K562 (cell line): Measurements from ENCODE around the gene SERPIND1. TPM values are rescaled to one million over a fixed set of nuclear protein-coding genes. Genes with fewer than 3 reads are reported as not detected.

Source experiments
- CBX1 ChIP-seq: sonication (generic); IDR thresholded peaks from 2 replicates; pipeline ENCODE4 v1.6.1; 2016; ENCODE audit warnings: antibody characterized with exemption, low read depth, mild to moderate bottlenecking
- E2F4 ChIP-seq: sonication (generic); formaldehyde crosslinking; IDR thresholded peaks from 2 replicates; pipeline ENCODE4 v1.8.0; 2022; ENCODE audit warnings: mild to moderate bottlenecking, low read depth, missing genetic modification reagents
- FOXA3 ChIP-seq, 2 experiments: fragments of 450-650 bp in 1 of 2; sonication (generic) in 1 of 2; formaldehyde crosslinking; IDR thresholded peaks in 1 of 2; conservative IDR thresholded peaks in 1 of 2; 2 replicates each; pipeline versions ENCODE4 v1.4.0 to v1.8.0; 2020 to 2022; ENCODE audit warnings: mild to moderate bottlenecking in 2 of 2, missing genetic modification reagents in 1 of 2
- FOXJ2 ChIP-seq: fragments of 200-800 bp; sonication (Bioruptor generic); IDR thresholded peaks from 2 replicates; pipeline ENCODE4 v1.6.1; 2016; ENCODE audit warnings: missing genetic modification characterization, missing compliant biosample characterization
- FOXJ3 ChIP-seq: sonication (generic); formaldehyde crosslinking; IDR thresholded peaks from 2 replicates; pipeline ENCODE4 v1.4.0; 2020; ENCODE audit warnings: mild to moderate bottlenecking, missing genetic modification reagents
- GATAD2A ChIP-seq: fragments of 450-650 bp; IDR thresholded peaks from 2 replicates; pipeline ENCODE4 v1.6.1; 2017
- HBP1 ChIP-seq: fragments of 450-650 bp; formaldehyde crosslinking; IDR thresholded peaks from 2 replicates; pipeline ENCODE4 v1.4.0; 2022; ENCODE audit warnings: missing genetic modification characterization
- HDAC2 ChIP-seq: fragments of 450-650 bp; IDR thresholded peaks from 2 replicates; pipeline ENCODE4 v1.6.1; 2016; ENCODE audit warnings: mild to moderate bottlenecking
- ILK ChIP-seq: fragments of 450-650 bp; IDR thresholded peaks from 2 replicates; pipeline ENCODE4 v1.6.1; 2016; ENCODE audit warnings: missing genetic modification characterization, low read depth, mild to moderate bottlenecking, missing compliant biosample characterization, moderate library complexity, borderline replicate concordance
- JUN ChIP-seq, 2 experiments: sonication (generic) in 1 of 2; formaldehyde crosslinking in 1 of 2; IDR thresholded peaks; 2 replicates each; pipeline versions ENCODE4 v1.6.1 to v1.8.0; 2012 to 2022; ENCODE audit warnings: borderline replicate concordance in 2 of 2, mild to moderate bottlenecking in 2 of 2, improper control_type of control experiment in 1 of 2, low read depth in 1 of 2, low read length in 1 of 2, missing genetic modification reagents in 1 of 2
- MLLT1 ChIP-seq, 2 experiments: fragments of 450-650 bp; IDR thresholded peaks; 2 replicates each; pipeline ENCODE4 v1.6.1; 2016
- SLC30A9 ChIP-seq: fragments of 250-450 bp; sonication (Bioruptor Pico); IDR thresholded peaks from 2 replicates; pipeline ENCODE4 v1.8.0; 2022; ENCODE audit warnings: mild to moderate bottlenecking, moderate library complexity
- U2AF1 ChIP-seq: fragments of 200-400 bp; formaldehyde crosslinking; optimal IDR thresholded peaks from 2 replicates; pipeline ENCODE3; 2017; ENCODE audit warnings: mild to moderate bottlenecking, low read depth, low read length, moderate library complexity
- USF1 ChIP-seq: sonication (generic); formaldehyde crosslinking; IDR thresholded peaks from 2 replicates; pipeline ENCODE4 v1.9.0; 2022; ENCODE audit warnings: mild to moderate bottlenecking, missing genetic modification reagents
- YBX1 ChIP-seq: fragments of 450-650 bp; IDR thresholded peaks from 2 replicates; pipeline ENCODE4 v1.7.1; 2016; ENCODE audit warnings: mild to moderate bottlenecking
- ZBTB33 ChIP-seq: sonication (generic); formaldehyde crosslinking; IDR thresholded peaks from 2 replicates; pipeline ENCODE4 v1.8.1; 2023; ENCODE audit warnings: mild to moderate bottlenecking, missing genetic modification reagents
- ZNF143 ChIP-seq: sonication (generic); formaldehyde crosslinking; IDR thresholded peaks from 2 replicates; pipeline ENCODE4 v1.9.0; 2022; ENCODE audit warnings: mild to moderate bottlenecking, missing genetic modification reagents
- ZNF282 ChIP-seq: sonication (generic); formaldehyde crosslinking; IDR thresholded peaks from 2 replicates; pipeline ENCODE4 v1.8.1; 2023; ENCODE audit warnings: missing genetic modification reagents
- ZNF41 ChIP-seq: fragments of 250-450 bp; sonication (Bioruptor Pico); conservative IDR thresholded peaks from 2 replicates; pipeline ENCODE4 v1.4.0; 2020; ENCODE audit warnings: mild to moderate bottlenecking
- ZNF583 ChIP-seq: fragments of 250-450 bp; sonication (Bioruptor Pico); IDR thresholded peaks from 2 replicates; pipeline ENCODE4 v1.4.0; 2020
- ZNF586 ChIP-seq: fragments of 450-650 bp; formaldehyde crosslinking; conservative IDR thresholded peaks from 2 replicates; pipeline ENCODE4 v1.4.0; 2020; ENCODE audit warnings: mild to moderate bottlenecking, moderate library complexity
- ZNF77 ChIP-seq: fragments of 250-450 bp; sonication (Bioruptor Pico); IDR thresholded peaks from 2 replicates; pipeline ENCODE4 v1.5.0; 2020
- ZNF778 ChIP-seq: fragments of 450-650 bp; formaldehyde crosslinking; IDR thresholded peaks from 2 replicates; pipeline ENCODE4 v1.4.0; 2020; ENCODE audit warnings: mild to moderate bottlenecking, moderate library complexity
- polyA plus RNA-seq, 8 experiments: library from polyadenylated mRNA; depleted of rRNA in 4 of 8; stranded (reverse) in 5 of 8; unstranded in 3 of 8; fragments of >200 nt; fragmentation: Nextera tagmentation in 2 of 8; fragmentation: Illumina TruSeq in 1 of 8; extraction: Ambion mirVana in 2 of 8; extraction: Trizol in 1 of 8; gene quantifications; 2 replicates each; pipeline versions ENCODE4 v1.2.1 to v1.2.3, GENCODE V29; 2011 to 2014; ENCODE audit warnings: inconsistent platforms in 1 of 8, missing spikeins in 1 of 8
- total RNA-seq, 7 experiments: library from RNA; depleted of rRNA in 6 of 7; stranded (reverse); fragments of >200 nt in 6 of 7; fragmentation: Illumina TruSeq in 2 of 7; extraction: Trizol in 2 of 7; gene quantifications; 2 replicates each; pipeline versions ENCODE4 v1.2.1 to v1.2.3, GENCODE V29; 2011 to 2021; ENCODE audit warnings: low replicate concordance in 1 of 7

Gene SERPIND1
- total and polyA plus RNA-seq, 9 of the 15 experiments (the other 6 are each of a cell fraction or from before 2014, with no cell fraction given) = 0.04 to 0.11 (median 0.09) TPM; not detected in 6

GRCh38 chr22:20808844-20809243 is 34.9 kb downstream of the SERPIND1 start (continued):
- TF ChIP-seq E2F4 (CRISPR knock-in tag) = 0 out of 2 replicates have a peak, but pooled peaks have one; percentile 28
- TF ChIP-seq U2AF1 = no peak
- TF ChIP-seq USF1 = peak; percentile 46; the same call in 1 of the 2 replicates
- no peak for TF ChIP-seq GATAD2A
- TF ChIP-seq FOXA3 (CRISPR knock-in tag; conservative IDR thresholded peaks at IDR 0.05 in 1 of 2, IDR thresholded peaks at IDR 0.05 in 1 of 2) = 0 out of 4 replicates have a peak, but pooled peaks of 1 of the 2 experiments have one; percentile 26
- no peak for TF ChIP-seq ZNF77 (CRISPR knock-in tag)
- TF ChIP-seq FOXJ2 = no peak
- no peak for TF ChIP-seq CBX1
- no peak for TF ChIP-seq ILK (tag)
- no peak for TF ChIP-seq JUN (IDR thresholded peaks at IDR 0.05; ENCODE audit: borderline replicate concordance, low read depth, low read length)
- 0 out of 2 replicates have a peak, but pooled peaks have one; percentile 40 for TF ChIP-seq JUN (CRISPR knock-in tag; IDR thresholded peaks at IDR 0.05; ENCODE audit: borderline replicate concordance)
- no peak for TF ChIP-seq HDAC2
- no peak for TF ChIP-seq YBX1
- no peak for TF ChIP-seq ZNF282 (CRISPR knock-in tag)
- TF ChIP-seq ZNF583 (CRISPR knock-in tag) = no peak
- TF ChIP-seq SLC30A9 (CRISPR knock-in tag) = no peak
- peak; percentile 9; the same call in 1 of the 2 replicates for TF ChIP-seq ZNF143
- no peak for TF ChIP-seq FOXJ3 (CRISPR knock-in tag)
- TF ChIP-seq HBP1 (CRISPR knock-in tag) = no peak
- no peak for TF ChIP-seq ZBTB33
- TF ChIP-seq ZNF778 (CRISPR knock-in tag) = no peak
- no peak for TF ChIP-seq ZNF41 (CRISPR knock-in tag)
- TF ChIP-seq ZNF586 (CRISPR knock-in tag) = no peak
- no peak for TF ChIP-seq MLLT1 (IDR thresholded peaks at IDR 0.05)
